KMS-11 (cell line): ENCODE results near the gene KCTD17.

Source experiments
- H2AFZ ChIP-seq: fragments of 200-600 bp; sonication (generic); 2 replicates; pipeline ENCODE4 v1.6.1; 2016; ENCODE audit warnings: antibody characterized with exemption, mixed run types, low read depth
- H3K27ac ChIP-seq: fragments of 200-600 bp; sonication (generic); 2 replicates; pipeline ENCODE4 v1.6.1; 2016; ENCODE audit warnings: mild to moderate bottlenecking, mixed run types
- H3K27me3 ChIP-seq: fragments of 200-600 bp; sonication (generic); 2 replicates; pipeline ENCODE4 v1.6.1; 2017; ENCODE audit warnings: mild to moderate bottlenecking, low read depth, mixed run types, moderate library complexity; ENCODE audit not compliant: insufficient read depth
- H3K36me3 ChIP-seq: fragments of 200-600 bp; sonication (generic); 2 replicates; pipeline ENCODE4 v1.6.1; 2017; ENCODE audit warnings: mild to moderate bottlenecking, mixed run types; ENCODE audit not compliant: insufficient read depth
- H3K4me1 ChIP-seq: fragments of 200-600 bp; sonication (generic); 2 replicates; pipeline ENCODE4 v1.6.1; 2016; ENCODE audit warnings: mild to moderate bottlenecking, low read depth, mixed run types; ENCODE audit not compliant: poor library complexity, severe bottlenecking
- H3K4me2 ChIP-seq: fragments of 200-600 bp; sonication (generic); 2 replicates; pipeline ENCODE4 v1.7.0; 2016; ENCODE audit warnings: mild to moderate bottlenecking, mixed run types
- H3K4me3 ChIP-seq: fragments of 200-600 bp; sonication (generic); IDR thresholded peaks from 2 replicates; pipeline ENCODE4 v1.6.1; 2017; ENCODE audit warnings: low read depth, low read length, mixed read lengths; ENCODE audit not compliant: insufficient read depth
- H3K79me2 ChIP-seq: fragments of 200-600 bp; sonication (generic); 2 replicates; pipeline ENCODE4 v1.6.1; 2016; ENCODE audit warnings: low read depth, mixed run types; ENCODE audit not compliant: insufficient read depth
- H3K9ac ChIP-seq: fragments of 200-600 bp; sonication (generic); 2 replicates; pipeline ENCODE4 v1.6.1; 2016; ENCODE audit warnings: mild to moderate bottlenecking, mixed run types
- H4K20me1 ChIP-seq: fragments of 200-600 bp; sonication (generic); 2 replicates; pipeline ENCODE4 v1.6.1; 2016; ENCODE audit warnings: mild to moderate bottlenecking, mixed run types; ENCODE audit not compliant: insufficient read depth
- TF ChIP-seq, protein P1 (sequence below): fragments of 200-600 bp; sonication (generic); conservative IDR thresholded peaks from 2 replicates; pipeline ENCODE4 v1.6.1; 2017; ENCODE audit warnings: low read depth, mild to moderate bottlenecking, antibody characterized with exemption, low read length, moderate library complexity, mixed read lengths

The KCTD17 gene

DNA sequence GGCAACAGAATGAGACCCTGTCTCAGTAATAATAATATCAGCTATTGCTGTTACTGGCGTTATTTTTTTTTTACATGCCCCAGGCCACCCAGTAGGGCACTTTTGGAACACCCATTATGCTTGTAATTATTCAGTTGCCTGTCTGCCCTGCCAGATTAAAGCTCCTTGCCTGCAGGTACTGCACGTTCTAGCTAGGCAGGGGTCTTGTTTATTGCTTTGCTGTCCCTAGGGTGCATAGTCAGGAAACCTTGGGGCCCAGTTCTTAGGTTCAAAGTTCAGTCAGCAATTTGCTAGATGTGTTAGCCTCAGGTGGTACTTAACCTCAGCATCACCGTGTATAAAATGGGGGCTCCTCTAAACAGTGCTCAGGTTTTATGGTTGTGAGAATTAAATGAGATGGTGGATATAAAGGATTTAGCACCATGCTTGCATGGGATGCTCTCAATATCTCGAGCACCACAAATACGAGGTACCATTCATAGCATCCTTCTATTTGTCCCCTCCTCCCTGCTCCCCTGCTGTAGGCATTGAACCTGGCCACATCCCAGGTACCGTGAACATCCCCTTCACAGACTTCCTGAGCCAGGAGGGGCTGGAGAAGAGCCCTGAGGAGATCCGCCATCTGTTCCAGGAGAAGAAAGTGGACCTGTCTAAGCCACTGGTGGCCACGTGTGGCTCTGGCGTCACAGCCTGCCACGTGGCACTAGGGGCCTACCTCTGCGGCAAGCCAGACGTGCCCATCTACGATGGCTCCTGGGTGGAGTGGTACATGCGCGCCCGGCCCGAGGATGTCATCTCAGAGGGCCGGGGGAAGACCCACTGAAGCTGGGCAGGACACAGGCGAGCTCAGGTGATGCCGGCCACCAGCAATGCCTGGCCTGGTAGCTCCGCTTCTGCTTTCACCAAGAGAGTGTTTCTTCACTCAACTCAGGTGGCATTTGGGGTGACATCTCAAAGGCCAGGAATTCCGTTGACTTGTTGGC lies 22.6 kb upstream of the KCTD17 start:
- H3K9ac ChIP-seq: no peak overlapping the region
- no peaks in the 10 kb centered on the region for H3K27me3 ChIP-seq
- H3K4me3 ChIP-seq: no peak overlapping the region
- no peaks in the 10 kb centered on the region for H3K79me2 ChIP-seq
- no peak overlapping the region for H3K27ac ChIP-seq
- H3K4me2 ChIP-seq: no peak overlapping the region
- TF ChIP-seq, protein P1, sequence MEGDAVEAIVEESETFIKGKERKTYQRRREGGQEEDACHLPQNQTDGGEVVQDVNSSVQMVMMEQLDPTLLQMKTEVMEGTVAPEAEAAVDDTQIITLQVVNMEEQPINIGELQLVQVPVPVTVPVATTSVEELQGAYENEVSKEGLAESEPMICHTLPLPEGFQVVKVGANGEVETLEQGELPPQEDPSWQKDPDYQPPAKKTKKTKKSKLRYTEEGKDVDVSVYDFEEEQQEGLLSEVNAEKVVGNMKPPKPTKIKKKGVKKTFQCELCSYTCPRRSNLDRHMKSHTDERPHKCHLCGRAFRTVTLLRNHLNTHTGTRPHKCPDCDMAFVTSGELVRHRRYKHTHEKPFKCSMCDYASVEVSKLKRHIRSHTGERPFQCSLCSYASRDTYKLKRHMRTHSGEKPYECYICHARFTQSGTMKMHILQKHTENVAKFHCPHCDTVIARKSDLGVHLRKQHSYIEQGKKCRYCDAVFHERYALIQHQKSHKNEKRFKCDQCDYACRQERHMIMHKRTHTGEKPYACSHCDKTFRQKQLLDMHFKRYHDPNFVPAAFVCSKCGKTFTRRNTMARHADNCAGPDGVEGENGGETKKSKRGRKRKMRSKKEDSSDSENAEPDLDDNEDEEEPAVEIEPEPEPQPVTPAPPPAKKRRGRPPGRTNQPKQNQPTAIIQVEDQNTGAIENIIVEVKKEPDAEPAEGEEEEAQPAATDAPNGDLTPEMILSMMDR: no peak
- H3K36me3 ChIP-seq: no peaks in the 10 kb centered on the region
- H2AFZ ChIP-seq: no peak overlapping the region
- no peaks in the 10 kb centered on the region for H4K20me1 ChIP-seq
- H3K4me1 ChIP-seq: no peaks in the 10 kb centered on the region

DNA sequence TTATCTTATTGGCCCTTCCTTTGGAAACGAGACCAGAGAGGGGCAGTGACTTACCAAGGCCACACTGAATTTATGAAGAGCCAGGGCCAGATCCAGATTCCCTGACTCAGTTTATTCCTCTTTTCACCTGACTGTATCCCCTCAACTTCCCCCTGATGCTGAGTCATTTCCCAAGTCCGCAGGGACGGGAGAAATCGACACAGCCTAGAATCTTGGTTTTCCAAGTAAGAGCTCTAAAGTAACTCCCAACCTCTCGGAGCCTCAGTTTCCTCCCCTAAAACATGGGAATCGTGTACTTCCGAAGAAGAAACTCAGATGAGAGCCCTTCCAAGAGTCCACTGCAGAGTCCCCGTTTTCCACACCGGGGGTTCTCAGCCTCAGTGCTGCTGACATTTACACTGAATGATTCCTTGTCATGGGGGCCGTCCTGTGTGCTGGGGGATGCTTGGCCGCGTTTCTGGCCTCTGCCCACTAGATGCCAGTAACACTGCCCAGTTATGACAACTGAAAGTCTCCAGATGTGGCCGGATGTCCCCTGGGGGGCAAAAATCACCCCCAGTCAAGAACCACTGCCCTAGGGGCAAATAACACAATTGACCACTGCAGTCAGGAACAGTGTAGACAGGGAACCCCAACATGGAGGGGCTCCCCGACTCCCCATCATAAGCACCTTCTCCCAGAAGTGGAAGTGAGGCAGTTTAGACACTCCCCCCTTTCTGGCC lies 20.8 kb upstream of the KCTD17 start:
- no peak overlapping the region for H3K4me3 ChIP-seq
- TF ChIP-seq, protein P1: no peak
- no peak overlapping the region for H3K4me2 ChIP-seq
- H4K20me1 ChIP-seq: no peaks in the 10 kb centered on the region
- H3K9ac ChIP-seq: no peak overlapping the region
- no peaks in the 10 kb centered on the region for H3K4me1 ChIP-seq
- no peaks in the 10 kb centered on the region for H3K36me3 ChIP-seq
- no peak overlapping the region for H3K27ac ChIP-seq
- 0 out of 2 replicates have a peak, but pooled peaks cover 2% of the 10 kb centered on the region for H3K27me3 ChIP-seq
- H2AFZ ChIP-seq: no peak overlapping the region
- no peaks in the 10 kb centered on the region for H3K79me2 ChIP-seq

DNA sequence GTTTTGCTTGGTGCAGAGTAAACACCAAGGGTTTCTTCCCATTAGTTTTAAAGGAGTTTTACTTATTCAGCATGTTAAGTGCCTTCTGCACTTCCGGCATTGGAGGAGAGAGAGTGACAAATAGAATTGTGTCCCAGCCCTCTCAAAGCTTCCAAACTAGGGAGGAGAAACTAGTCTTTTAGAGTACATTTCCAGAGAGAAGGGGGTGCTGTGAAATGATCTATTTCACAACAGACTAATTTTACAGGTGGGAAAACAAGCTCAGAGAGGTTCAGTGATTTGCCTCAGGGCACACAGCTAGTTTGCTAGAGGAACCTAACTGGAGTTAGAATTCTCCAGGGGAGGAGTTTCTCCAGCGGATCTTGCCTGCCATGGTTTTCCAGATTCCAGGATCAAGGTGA lies 19.4 kb upstream of the KCTD17 start:
- H3K27ac ChIP-seq: no peak overlapping the region
- no peak overlapping the region for H3K4me3 ChIP-seq
- no peaks in the 10 kb centered on the region for H4K20me1 ChIP-seq
- peaks cover 2% of the 10 kb centered on the region; the same call in 1 of the 2 replicates for H3K27me3 ChIP-seq
- H3K4me2 ChIP-seq: no peak overlapping the region
- no peaks in the 10 kb centered on the region for H3K36me3 ChIP-seq
- no peak overlapping the region for H3K9ac ChIP-seq
- H3K4me1 ChIP-seq: no peaks in the 10 kb centered on the region
- no peak overlapping the region for H2AFZ ChIP-seq
- H3K79me2 ChIP-seq: no peaks in the 10 kb centered on the region
- TF ChIP-seq, protein P1: no peak

DNA sequence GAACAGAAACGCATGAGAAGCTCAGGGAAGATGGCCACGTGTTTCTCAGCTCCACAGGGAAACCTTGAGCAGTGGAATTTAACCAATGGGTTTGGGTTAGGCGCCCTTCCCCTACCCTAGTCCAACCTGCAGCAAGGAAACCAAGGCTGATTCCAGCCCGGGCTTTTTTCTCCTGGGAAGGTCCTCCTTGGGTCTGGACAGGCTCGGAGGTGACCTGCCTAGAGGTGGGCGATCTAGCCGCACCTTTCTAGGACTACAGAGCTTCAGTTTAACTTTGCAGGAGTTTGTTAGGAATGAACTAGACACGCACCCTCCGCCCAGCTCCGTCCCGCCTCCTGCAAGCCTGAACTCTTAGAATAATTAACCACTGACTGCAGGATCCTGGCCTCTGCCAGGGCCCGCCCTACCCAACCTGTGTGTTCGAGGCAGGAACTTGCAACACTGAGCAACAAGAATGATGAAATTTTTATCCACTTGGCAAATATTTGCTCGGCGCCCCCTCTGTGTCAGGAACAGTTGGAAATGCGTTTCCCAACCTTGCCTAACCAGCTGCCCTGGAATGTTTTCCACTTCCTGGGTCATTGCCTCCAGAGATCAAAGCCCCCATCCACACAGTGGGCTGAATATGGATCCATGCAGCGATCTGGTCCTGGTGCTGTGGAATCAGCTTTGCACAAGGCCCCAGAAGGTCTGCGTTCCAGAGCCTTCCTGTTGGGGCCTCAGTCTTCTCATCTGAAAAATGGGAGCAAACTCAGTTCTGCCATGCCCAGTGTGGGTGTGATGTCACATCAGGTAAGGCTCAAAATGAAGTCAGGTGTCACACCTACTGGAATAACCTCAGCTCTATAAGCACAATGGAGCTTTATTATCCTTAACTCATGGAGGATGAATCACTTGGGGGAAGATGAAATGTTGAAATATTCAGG lies 18.7 kb upstream of the KCTD17 start:
- TF ChIP-seq, protein P1: no peak
- H3K27ac ChIP-seq: no peak overlapping the region

More for the DNA sequence above, 18.7 kb upstream of the KCTD17 start:
- H3K36me3 ChIP-seq: no peaks in the 10 kb centered on the region
- H3K4me3 ChIP-seq: no peak overlapping the region
- no peak overlapping the region for H3K4me2 ChIP-seq
- no peaks in the 10 kb centered on the region for H4K20me1 ChIP-seq
- no peak overlapping the region for H3K9ac ChIP-seq
- no peak overlapping the region for H2AFZ ChIP-seq
- H3K79me2 ChIP-seq: no peaks in the 10 kb centered on the region
- no peaks in the 10 kb centered on the region for H3K4me1 ChIP-seq
- H3K27me3 ChIP-seq: peaks cover 2% of the 10 kb centered on the region; the same call in 1 of the 2 replicates
